ENCODE measurements around the gene NRXN3. TPM values are rescaled to one million over a fixed set of nuclear protein-coding genes. Genes with fewer than 3 reads are reported as not detected.

Gene NRXN3
- total RNA-seq, 1 donor from 2014 or later: 19.8 TPM

GRCh38 chr14:78345131-78345744 is 175.1 kb downstream of the NRXN3 start:
- Mint-ChIP-seq H3K27ac (no peak overlapping the region), H3K4me3 (no peak overlapping the region), H3K27me3 (peaks cover 33% of the 10 kb centered on the region), H3K9me3 (no peaks in the 10 kb centered on the region), H3K36me3 (no peaks in the 10 kb centered on the region), H3K4me1 (ENCODE audit: unreplicated experiment) (no peaks in the 10 kb centered on the region)
- no peak for DNase-seq (ENCODE audit: extremely low spot score, unreplicated experiment)
- no peak for TF ChIP-seq CTCF (conservative IDR thresholded peaks at IDR 0.05)

- no peak for TF ChIP-seq CTCF (conservative IDR thresholded peaks at IDR 0.05)
- H3K4me3 Mint-ChIP-seq: no peak overlapping the region
- H3K27ac Mint-ChIP-seq: no peak overlapping the region
- peaks cover 37% of the 10 kb centered on the region for H3K27me3 Mint-ChIP-seq
- H3K9me3 Mint-ChIP-seq: no peaks in the 10 kb centered on the region
- H3K36me3 Mint-ChIP-seq: no peaks in the 10 kb centered on the region
- H3K4me1 Mint-ChIP-seq (ENCODE audit: unreplicated experiment): no peaks in the 10 kb centered on the region
- no peak for DNase-seq (ENCODE audit: extremely low spot score, unreplicated experiment)
Measured at GRCh38 chr14:78346747-78347146, 176.6 kb downstream of the NRXN3 start.

GRCh38 chr14:78355109-78355508 is 184.9 kb downstream of the NRXN3 start:
- H3K27me3 Mint-ChIP-seq: peaks cover 16% of the 10 kb centered on the region
- H3K4me1 Mint-ChIP-seq (ENCODE audit: unreplicated experiment): no peaks in the 10 kb centered on the region
- no peak overlapping the region for H3K27ac Mint-ChIP-seq
- H3K4me3 Mint-ChIP-seq: no peak overlapping the region
- no peaks in the 10 kb centered on the region for H3K36me3 Mint-ChIP-seq
- no peak for DNase-seq (ENCODE audit: extremely low spot score, unreplicated experiment)
- TF ChIP-seq CTCF (conservative IDR thresholded peaks at IDR 0.05): no peak
- H3K9me3 Mint-ChIP-seq: no peaks in the 10 kb centered on the region

- Mint-ChIP-seq H3K4me1 (ENCODE audit: unreplicated experiment) (no peaks in the 10 kb centered on the region), H3K4me3 (no peak overlapping the region), H3K9me3 (no peaks in the 10 kb centered on the region), H3K27me3 (peaks cover 11% of the 10 kb centered on the region), H3K36me3 (no peaks in the 10 kb centered on the region), H3K27ac (no peak overlapping the region)
- DNase-seq (ENCODE audit: extremely low spot score, unreplicated experiment): no peak
- no peak for TF ChIP-seq CTCF (conservative IDR thresholded peaks at IDR 0.05)
Measured at GRCh38 chr14:78356391-78356790, 186.2 kb downstream of the NRXN3 start.

- no peak overlapping the region for H3K27ac Mint-ChIP-seq
- no peak for DNase-seq (ENCODE audit: extremely low spot score, unreplicated experiment)
- H3K9me3 Mint-ChIP-seq: no peaks in the 10 kb centered on the region
- peaks cover 11% of the 10 kb centered on the region for H3K27me3 Mint-ChIP-seq
- H3K4me1 Mint-ChIP-seq (ENCODE audit: unreplicated experiment): no peaks in the 10 kb centered on the region
- H3K4me3 Mint-ChIP-seq: no peak overlapping the region
- no peaks in the 10 kb centered on the region for H3K36me3 Mint-ChIP-seq
- no peak for TF ChIP-seq CTCF (conservative IDR thresholded peaks at IDR 0.05)
Measured at GRCh38 chr14:78358591-78358990, 188.4 kb downstream of the NRXN3 start.

- Mint-ChIP-seq H3K36me3 (no peaks in the 10 kb centered on the region), H3K27me3 (peaks cover 9% of the 10 kb centered on the region), H3K4me1 (ENCODE audit: unreplicated experiment) (no peaks in the 10 kb centered on the region), H3K9me3 (no peaks in the 10 kb centered on the region), H3K4me3 (no peak overlapping the region), H3K27ac (no peak overlapping the region)
- DNase-seq (ENCODE audit: extremely low spot score, unreplicated experiment): no peak
- TF ChIP-seq CTCF (conservative IDR thresholded peaks at IDR 0.05): no peak
Measured at GRCh38 chr14:78359581-78359980, 189.4 kb downstream of the NRXN3 start.
